Activated T-helper 1 cell treated with anti-CD3 and anti-CD28 coated beads, Interleukin-2, amount 50 U/mL, for 16 hours (primary cell): ENCODE data around the gene GFOD1.

Experiments used
- DNase-seq, 2 donors: peaks; one replicate each; pipeline ENCODE4 v3.0.0-alpha.2; 2020; ENCODE audit warnings: low read depth in 1 of 2, low spot score in 1 of 2

The GFOD1 gene

DNA sequence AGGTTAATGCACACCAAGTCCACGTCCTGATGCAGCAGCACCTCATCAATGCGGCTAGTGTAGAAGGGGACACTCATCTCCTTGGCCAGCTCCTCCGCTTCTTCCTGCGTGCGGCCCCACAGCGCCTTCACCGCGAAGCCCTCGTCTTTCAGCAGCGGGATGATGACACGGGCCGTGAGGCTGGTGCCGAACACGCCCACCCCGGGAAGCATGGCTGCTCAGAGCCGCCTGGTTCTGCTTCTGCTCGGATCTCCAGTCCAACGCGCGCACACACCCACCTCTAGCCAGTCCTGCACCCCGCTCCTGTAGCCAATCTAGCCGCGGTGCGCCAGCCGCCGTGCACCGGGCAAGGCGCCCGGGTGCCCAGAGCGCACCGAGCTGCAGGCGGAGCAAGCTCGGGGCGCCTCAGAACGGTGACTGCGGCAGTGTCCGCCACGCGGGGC, 700 bp downstream of the GFOD1 start:
- DNase-seq, result peak in 1 of 2 donors; percentile 35

DNA sequence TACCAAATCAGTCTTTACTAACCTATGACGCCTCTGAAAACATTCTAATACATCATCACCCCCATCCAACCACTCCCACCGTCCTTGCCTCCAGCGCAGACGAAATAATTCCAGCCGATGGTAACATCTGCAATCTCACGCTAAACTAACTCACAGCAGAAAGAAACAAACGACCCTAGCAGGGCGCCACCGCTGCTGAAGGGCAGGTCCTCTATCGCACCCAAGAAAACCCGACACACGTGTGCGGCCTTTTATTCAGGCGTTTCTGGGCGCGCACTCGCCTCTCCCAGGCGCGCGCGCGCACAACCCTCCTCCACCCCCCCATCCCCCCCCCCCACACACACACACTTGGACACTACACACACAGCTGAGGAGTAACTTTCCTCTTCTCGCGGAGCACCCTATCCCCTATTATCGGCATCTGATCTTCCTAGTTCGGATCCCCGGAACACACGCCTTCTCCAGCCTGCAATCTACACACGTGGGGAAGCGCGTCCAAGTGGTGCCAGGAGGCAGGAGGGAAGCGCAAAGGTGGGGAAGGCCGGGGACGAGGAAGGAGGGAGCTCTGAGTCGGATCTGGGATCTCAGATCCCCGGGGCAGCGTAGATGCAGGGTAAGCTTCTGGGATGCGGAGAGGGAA, 1.4 kb downstream of the GFOD1 start:
- no peak for DNase-seq

DNA sequence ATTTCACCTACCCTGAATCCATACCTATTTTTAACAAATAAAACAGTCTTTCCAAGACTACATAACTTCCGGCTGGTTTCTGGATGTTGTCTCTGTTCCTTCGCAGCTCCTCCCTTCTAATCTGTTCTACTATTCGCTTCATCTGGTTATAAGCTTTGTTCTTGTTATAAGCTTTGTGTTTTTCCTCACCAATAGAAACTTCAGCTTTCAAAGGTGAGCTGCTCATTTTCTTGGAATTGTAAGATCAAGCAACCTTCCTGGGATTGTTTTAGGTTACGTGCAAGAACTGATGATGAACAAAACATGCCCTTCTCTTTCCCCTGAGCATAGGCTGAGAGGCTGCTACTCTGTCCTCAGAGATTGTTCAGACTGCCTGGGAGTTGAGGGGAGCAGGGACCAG, 2.1 kb downstream of the GFOD1 start:
- no peak for DNase-seq

DNA sequence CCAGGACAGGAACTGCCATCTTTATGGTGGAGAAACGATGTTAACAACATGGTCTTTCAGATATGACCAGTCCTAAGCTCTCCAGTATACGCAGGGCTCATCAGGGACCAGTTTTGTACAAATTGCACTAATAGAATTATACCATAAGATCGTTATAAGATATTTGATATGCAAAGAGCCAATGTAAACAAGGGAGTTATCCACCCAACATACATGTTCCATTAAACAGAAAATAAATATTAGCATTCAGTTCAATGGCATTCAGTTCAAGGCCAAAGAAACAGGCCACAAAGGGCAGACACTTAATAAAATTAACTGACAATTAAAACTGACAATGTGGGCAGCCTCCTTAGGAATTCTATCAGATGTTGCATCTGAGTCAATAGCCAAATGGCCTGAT, 2.6 kb downstream of the GFOD1 start:
- DNase-seq, result no peak

DNA sequence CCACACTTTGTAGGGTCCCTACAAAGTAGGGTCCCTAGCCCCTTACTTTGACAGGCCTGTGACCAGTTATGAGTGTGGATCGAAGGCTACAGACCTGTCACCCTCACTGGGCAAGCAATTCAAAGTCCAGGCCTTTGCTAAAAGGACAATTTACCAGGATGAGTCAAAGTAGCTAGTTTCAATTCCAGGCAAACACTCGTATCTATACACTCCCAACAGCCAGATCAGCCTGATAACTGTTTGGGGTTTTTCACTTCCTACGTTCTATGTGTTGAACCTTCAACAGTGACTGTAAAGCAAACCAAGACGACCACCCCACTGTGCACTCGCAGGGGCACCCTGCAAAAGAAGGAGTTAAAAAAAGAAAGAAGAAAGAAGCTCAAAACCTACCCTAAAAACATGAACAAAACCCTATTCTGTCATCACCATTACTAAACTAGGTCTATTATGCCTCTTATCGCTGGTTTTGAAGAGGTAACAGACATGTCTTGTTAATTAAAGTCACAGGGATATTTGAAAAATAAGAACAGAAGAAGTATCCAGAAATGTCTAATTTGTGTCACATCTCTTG, 3.2 kb downstream of the GFOD1 start:
- no peak for DNase-seq

DNA sequence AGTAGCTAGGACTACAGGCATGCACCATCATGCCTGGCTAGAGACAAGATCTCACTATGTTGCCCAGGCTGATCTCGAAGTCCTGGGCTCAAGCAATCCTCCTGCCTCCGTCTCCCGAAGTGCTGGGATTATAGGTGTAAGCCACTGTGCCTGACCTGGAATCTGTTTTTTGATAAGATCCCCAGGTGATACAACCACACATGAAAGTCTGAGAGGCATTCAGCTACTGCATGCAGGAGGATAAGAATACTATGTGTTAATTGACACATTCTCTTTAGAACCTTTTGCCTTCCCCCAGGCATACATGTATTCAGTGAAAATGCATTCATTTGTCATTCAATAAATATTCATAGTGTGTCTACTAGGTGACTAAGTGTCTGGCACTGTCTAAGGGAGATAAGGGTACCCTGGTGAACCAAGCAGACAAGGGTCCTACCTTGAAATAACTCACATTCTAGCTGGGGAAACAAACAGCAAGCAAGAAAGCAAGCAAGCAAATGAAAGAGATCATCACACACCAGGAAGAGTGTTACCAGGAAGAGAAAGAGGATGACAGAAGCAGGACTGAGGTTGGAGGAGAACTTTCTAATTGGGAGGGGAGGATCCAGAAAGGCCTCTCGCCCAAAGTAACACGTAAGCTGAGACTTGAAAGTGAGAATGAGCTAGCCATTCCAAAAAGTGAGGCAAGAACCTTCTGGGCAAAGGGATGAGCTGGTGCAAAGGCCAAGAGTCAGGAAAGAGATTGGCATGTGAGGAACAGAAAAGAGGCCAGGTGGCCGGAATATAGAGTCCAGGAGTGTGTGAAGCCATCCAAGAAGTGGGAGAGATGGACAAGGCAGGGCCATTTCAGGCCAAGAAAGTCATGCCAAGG, 6.5 kb downstream of the GFOD1 start:
- no peak for DNase-seq

DNA sequence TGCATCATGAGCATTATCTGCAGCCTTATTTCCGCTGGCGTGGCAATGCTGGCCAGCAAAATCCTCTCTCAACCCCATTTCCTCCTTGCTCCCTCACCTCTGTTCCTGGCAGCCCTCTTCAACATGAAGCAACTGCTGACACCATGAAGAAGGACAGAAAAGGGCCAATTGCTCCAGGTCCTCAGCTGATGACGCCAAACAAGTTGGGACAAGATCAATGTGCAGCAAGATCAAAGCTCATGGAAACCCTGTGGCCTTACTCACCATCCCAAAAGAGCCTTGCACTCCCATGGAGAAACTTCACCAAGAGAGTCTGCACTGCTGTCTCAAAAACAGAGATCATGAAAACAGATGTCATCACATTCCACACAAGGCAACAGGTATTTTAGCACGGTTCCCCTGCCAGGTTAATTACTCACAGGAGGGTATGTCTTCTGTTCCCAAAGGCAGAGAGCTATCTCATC, 7.4 kb downstream of the GFOD1 start:
- DNase-seq, result no peak

DNA sequence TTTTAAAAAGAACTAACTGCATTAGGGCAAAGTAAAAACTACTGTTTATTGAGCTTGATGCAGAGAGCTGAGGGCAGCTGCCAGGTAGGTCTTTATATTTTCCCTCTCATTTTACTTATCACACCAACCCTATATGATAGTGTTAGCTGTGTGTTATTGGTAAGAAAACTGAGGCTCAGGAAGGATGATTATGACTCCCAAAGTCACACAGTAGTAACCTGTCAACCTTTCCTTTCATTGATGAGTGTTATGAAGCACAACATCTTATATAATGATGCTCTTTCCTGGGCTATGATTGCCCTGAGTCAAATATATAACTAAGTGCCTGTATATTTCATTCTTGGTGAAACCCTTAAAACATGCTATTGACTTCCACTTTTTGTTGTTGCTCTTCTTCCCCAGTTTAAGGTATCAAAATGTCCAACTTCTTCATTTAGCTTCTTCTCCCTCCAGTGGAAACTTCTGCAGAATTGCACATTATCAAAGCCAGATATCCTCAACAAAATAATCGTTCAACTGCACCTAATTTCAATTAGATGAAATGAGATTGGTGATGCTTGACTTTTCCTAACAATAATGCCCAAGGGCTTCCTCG, 8.1 kb downstream of the GFOD1 start:
- no peak for DNase-seq

DNA sequence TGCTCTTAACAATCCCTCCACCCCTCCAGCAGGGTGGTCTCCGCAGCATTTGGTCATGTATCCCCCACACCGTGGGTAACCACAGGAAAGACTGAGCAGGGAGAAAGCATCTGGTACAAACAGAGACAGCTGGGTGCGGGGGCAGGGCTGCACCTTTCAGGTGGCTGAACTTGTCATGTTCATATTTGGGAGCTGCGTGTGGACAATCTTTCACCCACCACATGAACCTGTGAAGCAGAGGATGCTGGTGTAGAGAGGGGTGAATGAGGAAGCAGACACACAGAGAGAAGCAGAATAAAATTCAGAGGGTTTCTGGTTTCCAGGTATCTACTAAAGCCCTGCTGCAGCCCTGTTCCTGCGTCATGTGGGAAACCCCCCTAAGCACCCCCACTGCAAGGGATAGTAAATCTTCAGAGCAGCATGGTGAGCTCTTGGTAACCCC, 8.9 kb downstream of the GFOD1 start:
- DNase-seq, result no peak

DNA sequence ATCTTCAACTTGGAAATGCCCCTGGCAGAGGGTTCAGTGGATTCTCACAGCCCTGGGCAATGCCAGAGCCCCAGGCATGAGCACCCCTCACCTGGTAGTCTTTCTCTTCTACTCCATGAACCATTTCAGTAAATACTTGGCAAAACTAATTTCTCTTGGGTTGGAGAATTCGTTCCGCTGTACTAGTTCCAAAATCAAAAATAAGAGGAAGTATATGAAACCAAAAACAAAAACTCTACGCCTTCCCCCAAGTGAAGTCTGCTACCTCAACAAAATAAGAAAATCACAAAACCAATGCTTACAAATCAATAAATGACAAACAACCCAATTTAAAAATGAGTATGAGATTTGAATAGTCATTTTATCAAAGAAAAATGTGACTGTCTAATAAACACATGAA, 12.6 kb downstream of the GFOD1 start:
- no peak for DNase-seq

DNA sequence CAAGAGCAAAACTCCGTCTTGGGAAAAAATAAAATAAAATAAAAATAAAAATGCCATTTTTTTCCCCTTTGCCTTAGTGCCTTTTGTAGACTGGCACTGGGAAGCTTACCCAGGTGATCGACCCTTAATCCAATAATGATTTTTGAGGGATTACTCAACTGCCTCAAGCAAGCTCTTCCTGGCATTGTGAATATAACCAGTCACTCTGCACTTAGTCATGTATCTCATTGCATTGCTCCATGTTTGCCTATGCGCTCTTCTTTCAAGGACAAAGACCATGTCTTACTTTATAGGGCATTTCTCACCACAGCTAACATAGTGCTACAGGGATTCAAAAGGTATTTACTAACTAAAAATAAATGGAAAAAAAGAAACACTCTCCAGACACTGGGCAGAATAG, 13.0 kb downstream of the GFOD1 start:
- DNase-seq, result no peak

DNA sequence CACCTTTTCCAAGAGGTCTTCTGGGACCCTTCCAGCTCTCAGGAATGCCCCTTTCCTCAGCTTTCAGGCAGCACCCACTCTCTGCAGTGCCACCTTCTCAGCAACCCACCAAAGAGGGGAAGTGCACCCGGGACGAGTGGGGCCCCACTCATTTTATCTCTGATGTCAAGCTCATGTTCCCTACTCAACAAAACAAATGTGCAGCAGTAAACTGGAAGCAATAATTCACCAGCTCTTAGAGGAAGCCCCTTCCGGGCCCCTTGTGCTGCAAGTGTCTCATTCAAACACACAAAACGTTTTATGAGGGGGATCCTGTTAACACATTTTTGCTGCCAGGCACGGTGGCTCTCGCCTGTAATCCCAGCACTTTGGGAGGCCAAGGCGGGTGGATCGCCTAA, 13.6 kb downstream of the GFOD1 start:
- DNase-seq, result no peak

DNA sequence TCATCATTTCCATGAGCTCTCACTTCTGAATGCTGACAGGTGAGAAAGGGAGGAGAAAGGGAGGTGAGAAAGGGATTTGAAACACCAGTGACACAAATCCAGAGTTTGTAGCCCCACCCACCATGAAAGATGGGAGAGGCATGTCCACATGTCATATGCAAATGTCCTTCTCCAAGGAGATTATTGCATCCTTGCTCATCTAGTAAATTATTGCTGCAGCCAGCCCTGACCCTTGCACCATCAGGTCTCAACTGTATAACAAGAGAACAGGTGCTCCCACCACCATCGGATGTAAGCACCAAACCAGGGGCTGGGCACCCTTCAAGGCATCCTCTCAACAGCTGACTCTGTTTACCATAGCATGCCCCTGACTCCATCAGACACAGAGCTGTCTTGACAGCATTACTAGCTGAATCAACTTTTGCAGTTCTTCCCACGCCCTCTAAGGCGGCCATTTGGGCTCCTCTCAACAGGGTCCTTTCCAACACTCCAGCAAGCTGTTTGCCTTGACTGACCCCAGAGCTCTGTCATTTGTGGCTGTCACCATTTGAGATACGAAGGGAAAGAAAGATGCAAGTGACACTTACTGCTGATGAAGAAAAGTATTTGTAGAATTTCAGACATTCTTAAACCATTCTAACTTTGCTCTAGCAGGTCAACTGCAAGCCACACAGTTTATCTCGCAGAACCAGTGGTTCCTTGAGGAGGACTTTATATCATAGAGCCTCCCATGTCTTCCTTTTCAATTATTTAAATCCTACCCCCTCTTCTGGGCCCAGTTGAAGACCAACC, 14.2 kb downstream of the GFOD1 start:
- DNase-seq, result no peak

DNA sequence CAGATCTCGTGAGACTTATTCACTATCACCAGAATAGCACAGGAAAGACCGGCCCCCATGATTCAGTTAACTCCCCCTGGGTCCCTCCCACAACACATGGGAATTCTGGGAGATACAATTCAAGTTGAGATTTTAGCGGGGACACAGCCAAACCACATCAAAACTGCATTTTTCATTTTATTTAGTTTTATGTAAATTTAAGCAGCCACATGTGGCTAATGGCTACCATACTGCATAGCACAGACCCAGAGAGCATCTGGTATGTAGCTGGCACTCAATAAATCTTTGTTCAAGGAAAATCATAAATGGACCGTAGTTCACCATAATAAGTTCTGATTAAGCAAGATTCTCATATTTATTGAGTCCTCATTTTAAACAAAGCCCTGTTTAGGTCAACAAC, 15.3 kb downstream of the GFOD1 start:
- DNase-seq, result no peak

DNA sequence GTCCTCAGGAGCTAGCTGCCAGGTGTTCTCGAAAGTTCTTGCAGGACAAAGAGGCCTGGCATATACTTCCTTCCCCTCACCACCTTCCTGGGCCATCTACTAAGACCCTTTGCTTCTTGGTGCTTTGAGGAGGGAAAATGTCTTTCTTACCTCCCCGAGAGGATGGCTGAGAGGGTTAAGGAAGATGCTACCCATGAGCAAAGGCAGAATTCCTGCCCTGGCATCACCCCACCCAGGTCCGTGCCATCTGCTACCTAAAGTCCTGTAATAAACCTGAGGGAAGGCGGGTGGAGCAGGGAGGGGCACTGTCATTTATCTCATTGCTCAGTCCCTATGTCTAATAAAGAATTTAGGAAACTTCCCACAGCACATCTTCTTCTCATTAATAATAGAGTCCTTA, 16.2 kb downstream of the GFOD1 start:
- DNase-seq, result no peak

DNA sequence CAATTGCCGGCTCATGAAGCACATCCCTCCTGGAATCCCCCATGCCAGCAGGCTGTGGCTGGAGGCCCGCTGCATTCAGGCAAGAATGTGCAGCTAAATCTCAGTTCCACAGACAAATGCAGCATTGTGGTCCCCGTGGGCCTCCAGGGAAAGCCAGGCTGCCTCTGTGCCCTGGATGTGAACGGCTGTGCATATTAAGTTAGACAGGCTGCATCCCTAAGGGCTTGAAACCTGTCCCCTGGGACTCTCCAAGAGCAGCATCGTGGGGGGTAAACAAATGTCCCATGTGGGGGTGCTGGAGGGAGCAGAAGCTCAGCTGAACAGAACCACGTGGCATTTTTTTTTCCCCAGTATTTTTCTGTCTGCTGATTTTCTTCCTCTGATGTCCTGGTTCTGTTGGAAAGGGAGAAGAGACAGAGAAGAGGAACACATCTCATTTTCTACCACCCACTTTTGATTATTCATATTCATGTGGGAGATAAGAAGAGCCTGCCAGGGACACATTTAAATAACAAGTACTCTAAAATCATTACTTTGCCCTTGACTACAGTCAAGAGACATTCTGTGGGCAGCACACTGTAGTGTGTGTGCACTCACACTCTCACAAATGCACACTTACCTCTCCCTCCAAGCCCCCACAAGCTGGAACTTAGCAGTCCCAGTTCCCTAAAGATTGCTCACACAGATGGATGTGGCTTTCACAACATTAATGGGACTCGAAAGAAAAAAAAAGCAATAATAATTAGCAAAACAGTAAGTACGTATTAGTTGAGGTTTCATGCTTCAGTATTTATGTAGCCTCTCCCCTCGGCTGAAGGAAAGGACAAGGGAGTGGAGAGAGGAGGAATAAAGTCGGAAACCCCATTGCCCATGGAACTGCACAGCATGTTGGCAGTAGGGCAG, 16.9 kb downstream of the GFOD1 start:
- DNase-seq, result no peak

DNA sequence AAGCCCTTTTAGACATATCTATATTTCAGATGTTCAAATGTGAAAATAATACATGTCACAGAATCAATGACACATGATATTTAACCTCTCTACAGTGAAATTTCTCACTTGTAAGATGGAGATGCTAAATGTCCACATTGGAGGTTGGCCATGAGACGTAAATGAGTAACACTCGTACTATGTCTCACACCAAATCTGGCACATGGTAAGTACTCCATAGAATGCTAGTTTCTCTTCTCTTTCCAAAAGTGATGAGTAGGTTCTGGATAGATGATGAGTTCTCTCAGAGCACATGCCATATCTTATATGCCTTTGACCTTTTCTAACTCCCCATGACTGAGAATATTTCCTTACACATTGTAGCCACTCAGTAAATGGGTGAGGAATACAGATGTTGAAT, 17.7 kb downstream of the GFOD1 start:
- DNase-seq, result no peak

DNA sequence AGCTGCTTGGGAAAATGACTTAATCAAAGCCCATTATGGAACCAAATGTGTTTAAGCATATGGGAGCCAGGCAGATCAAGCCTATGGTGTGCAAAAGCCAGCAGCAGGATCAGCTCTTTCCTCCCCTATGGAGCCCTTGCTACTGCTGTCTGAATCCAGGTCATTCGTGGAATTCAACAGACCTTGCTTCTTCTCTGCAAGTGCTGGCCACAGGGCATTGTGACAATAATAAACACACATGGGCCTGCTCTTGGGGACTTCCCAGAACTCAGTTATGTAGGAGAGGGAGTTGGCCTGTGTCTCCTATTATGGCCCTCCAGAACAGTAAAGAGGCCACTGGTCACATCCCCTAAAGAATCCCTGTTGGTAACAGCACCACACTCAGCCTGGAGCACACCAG, 18.6 kb downstream of the GFOD1 start:
- no peak for DNase-seq

DNA sequence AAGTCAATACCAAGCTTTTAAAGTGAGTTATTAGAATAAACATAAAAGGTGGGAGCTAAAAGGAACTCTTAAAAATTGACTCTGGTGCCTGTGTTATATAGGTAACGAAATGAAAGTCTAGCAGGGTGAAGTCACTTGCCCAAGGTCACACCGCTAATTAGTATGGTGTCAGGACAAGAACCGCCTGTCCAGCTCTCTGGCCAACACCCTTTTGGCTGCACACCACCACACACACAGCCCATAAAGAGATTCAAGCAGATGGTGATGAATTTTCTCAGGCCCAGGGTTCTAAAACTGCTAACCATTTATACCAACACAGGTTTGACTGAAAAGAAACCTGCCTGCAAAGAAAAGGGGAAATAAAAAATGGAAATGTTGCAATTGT, 20.2 kb downstream of the GFOD1 start:
- no peak for DNase-seq
